IPS-18a (cell line): Measurements from ENCODE around the gene RNF152.

Experiments used
- H3K27ac ChIP-seq: one replicate; pipeline ENCODE4 v1.5.1; 2013; ENCODE audit warnings: low read length
- H3K27me3 ChIP-seq: one replicate; pipeline ENCODE4 v1.6.1; 2013; ENCODE audit warnings: mild to moderate bottlenecking, low read length; ENCODE audit not compliant: control insufficient read depth, insufficient read depth
- H3K36me3 ChIP-seq: one replicate; pipeline ENCODE4 v1.6.1; 2013; ENCODE audit warnings: low read depth, low read length; ENCODE audit not compliant: control insufficient read depth
- H3K4me1 ChIP-seq: one replicate; pipeline ENCODE4 v1.6.1; 2013; ENCODE audit warnings: low read depth, low read length; ENCODE audit not compliant: control insufficient read depth
- H3K4me3 ChIP-seq: one replicate; pipeline ENCODE4 v1.5.1; 2013; ENCODE audit warnings: low read length
- H3K9ac ChIP-seq: one replicate; pipeline ENCODE4 v1.6.1; 2013; ENCODE audit warnings: mild to moderate bottlenecking, low read length, moderate library complexity
- H3K9me3 ChIP-seq: one replicate; pipeline ENCODE4 v1.6.1; 2013; ENCODE audit warnings: low read depth, low read length; ENCODE audit not compliant: control insufficient read depth

RNF152 gene, protein sequence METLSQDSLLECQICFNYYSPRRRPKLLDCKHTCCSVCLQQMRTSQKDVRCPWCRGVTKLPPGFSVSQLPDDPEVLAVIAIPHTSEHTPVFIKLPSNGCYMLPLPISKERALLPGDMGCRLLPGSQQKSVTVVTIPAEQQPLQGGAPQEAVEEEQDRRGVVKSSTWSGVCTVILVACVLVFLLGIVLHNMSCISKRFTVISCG

GRCh38 chr18:61892683-61893308 is at the start of gene RNF152:
Gene RNF152, minus strand, starts transcription at chr18:61893007. Its CDS starts 76,544 bp downstream, at chr18:61816463.
- Histone ChIP-seq H3K9me3 (no peaks in the 10 kb centered on the region), H3K27ac (no peak within 1 kb of the TSS), H3K4me3 (peak within 1 kb of the TSS; percentile 82), H3K36me3 (no peaks in the 10 kb centered on the region), H3K27me3 (peaks cover 52% of the 10 kb centered on the region), H3K9ac (peak within 1 kb of the TSS; percentile 56), H3K4me1 (peaks cover 17% of the 10 kb centered on the region)

DNA sequence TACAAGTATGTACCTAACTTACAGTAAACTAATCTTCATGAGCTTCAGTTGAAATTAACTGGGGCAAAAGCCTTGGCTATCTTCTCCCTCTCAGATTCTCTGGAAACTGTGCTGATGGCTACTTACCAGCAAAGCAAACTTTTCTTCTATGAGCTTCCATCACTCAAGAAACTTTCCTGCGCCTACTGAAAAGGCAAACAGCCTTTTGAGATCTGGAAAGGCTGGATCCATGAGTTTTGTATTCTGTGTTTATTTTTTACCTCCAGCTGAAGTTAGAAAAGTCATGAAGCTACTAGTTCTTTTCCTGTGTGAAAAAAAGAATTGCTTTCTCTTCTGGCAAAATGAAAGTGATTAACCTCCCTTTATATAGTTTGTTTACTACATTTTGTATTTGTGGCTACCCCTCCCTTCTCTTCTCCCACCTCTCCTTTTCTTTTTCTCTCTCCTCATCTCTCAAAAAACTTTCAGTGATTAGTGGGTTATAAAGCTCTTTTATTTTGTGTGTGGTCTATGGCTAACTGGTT is 49.2 kb upstream of the RNF152 start:
- H3K27ac ChIP-seq, result no peak overlapping the region
- no peaks in the 10 kb centered on the region for H3K9me3 ChIP-seq
- no peaks in the 10 kb centered on the region for H3K27me3 ChIP-seq
- no peaks in the 10 kb centered on the region for H3K4me1 ChIP-seq
- H3K36me3 ChIP-seq, result no peaks in the 10 kb centered on the region
- H3K9ac ChIP-seq, result no peak overlapping the region
- H3K4me3 ChIP-seq, result no peak overlapping the region

DNA sequence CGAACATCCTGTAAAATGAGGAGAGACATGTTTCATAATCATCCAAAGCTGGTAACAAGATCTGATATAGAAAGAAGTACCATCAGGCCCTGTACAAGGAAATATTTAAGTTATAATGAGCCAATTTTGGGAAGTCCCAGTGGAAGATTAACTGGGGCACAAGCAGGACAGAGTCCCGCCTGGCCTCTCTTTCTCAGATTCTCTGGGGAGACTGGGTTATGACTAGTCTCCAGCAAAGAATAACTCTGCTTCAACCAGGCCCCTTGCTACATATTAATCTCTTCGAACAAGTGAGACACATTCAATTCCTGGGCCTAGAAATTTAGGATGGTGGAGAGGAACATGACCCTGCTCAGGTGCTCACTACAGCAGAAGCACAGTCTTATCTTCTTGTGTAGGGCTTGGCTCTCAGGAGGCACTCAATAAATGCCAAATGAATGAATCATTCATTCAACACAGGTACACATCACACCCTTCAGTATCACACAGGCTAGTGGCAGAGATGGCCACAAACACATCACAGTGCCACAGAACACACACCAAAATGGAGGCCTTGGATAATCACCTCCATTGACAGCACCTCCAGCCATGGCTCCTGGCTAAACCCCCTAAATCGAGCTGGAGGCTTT is 46.4 kb upstream of the RNF152 start:
- no peak overlapping the region for H3K4me3 ChIP-seq
- H3K27me3 ChIP-seq, result no peaks in the 10 kb centered on the region
- H3K9ac ChIP-seq, result no peak overlapping the region
- no peaks in the 10 kb centered on the region for H3K4me1 ChIP-seq
- H3K9me3 ChIP-seq, result no peaks in the 10 kb centered on the region
- H3K36me3 ChIP-seq, result no peaks in the 10 kb centered on the region
- no peak overlapping the region for H3K27ac ChIP-seq

DNA sequence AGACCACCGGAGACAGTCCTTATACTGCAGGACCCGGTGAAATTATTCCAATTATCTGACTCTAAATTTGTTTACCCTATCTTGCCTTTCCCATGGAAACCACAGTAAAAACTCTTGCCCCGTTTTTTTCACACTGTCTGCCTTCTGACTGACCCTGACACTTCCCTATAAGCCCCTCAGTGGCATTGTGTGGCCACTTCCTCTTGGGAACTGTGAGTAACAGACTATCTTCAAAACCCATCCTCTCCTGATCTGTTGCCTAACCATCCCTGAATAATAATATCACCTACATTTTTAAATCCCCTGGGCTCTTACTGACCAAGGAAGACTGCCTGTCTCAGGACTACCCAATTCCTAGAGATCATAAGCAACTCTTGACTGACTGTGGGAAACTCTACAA is 42.6 kb upstream of the RNF152 start:
- no peak overlapping the region for H3K9ac ChIP-seq
- H3K27ac ChIP-seq, result no peak overlapping the region
- no peaks in the 10 kb centered on the region for H3K27me3 ChIP-seq
- no peaks in the 10 kb centered on the region for H3K9me3 ChIP-seq
- no peak overlapping the region for H3K4me3 ChIP-seq
- H3K4me1 ChIP-seq, result no peaks in the 10 kb centered on the region
- H3K36me3 ChIP-seq, result no peaks in the 10 kb centered on the region

DNA sequence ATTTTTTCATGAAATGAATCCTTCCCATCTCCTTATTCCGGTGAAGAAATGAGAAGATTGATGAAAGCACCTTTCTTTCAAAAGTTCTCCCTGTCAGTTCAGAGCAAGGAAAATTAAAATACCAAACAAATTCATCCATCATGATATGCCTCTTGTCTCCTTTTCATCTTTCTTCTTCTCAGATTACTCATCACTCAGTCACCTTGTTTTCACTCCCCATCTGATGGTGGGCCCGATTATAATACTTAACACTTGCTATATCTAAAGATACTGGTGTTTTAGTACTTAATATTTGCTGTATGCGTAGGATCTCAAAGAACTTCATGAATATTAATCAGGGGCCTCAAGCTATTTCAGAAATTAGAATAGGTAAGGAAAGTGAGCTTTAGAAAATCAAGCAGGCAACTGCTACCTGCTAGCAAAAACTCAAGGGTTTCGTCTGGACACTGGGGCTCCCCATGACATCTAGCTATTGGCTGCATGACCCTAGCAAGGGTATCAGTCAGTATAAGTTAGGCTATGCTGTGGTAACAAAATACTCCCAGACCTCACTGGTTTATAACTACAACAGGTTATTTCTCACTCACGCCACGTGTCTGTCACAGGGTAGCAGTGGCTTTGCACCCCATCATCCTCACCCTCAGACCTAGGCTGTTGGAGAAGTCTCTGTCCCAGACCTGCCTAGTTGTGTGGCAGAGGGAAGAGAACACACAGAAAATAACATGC is 39.0 kb upstream of the RNF152 start:
- H3K36me3 ChIP-seq, result no peaks in the 10 kb centered on the region
- H3K4me1 ChIP-seq, result no peaks in the 10 kb centered on the region
- H3K27ac ChIP-seq, result no peak overlapping the region
- no peak overlapping the region for H3K4me3 ChIP-seq
- no peak overlapping the region for H3K9ac ChIP-seq
- no peaks in the 10 kb centered on the region for H3K9me3 ChIP-seq
- no peaks in the 10 kb centered on the region for H3K27me3 ChIP-seq

- no peak overlapping the region for H3K4me3 ChIP-seq
- H3K4me1 ChIP-seq, result no peaks in the 10 kb centered on the region
- no peak overlapping the region for H3K9ac ChIP-seq
- H3K9me3 ChIP-seq, result no peaks in the 10 kb centered on the region
- no peak overlapping the region for H3K27ac ChIP-seq
- H3K36me3 ChIP-seq, result no peaks in the 10 kb centered on the region
- no peaks in the 10 kb centered on the region for H3K27me3 ChIP-seq
These were observed 37.3 kb upstream of the RNF152 start for GRCh38 chr18:61929881-61930640.

GRCh38 chr18:61926532-61926931 is 33.7 kb upstream of the RNF152 start:
- H3K36me3 ChIP-seq, result no peaks in the 10 kb centered on the region
- H3K9ac ChIP-seq, result no peak overlapping the region
- no peak overlapping the region for H3K27ac ChIP-seq
- H3K4me3 ChIP-seq, result no peak overlapping the region
- no peaks in the 10 kb centered on the region for H3K9me3 ChIP-seq
- H3K27me3 ChIP-seq, result no peaks in the 10 kb centered on the region
- H3K4me1 ChIP-seq, result no peaks in the 10 kb centered on the region

GRCh38 chr18:61924550-61924949 is 31.7 kb upstream of the RNF152 start:
- no peak overlapping the region for H3K9ac ChIP-seq

GRCh38 chr18:61922435-61922834 is 29.6 kb upstream of the RNF152 start:
- no peaks in the 10 kb centered on the region for H3K4me1 ChIP-seq
- no peaks in the 10 kb centered on the region for H3K27me3 ChIP-seq
- H3K27ac ChIP-seq, result no peak overlapping the region
- H3K4me3 ChIP-seq, result no peak overlapping the region
- no peak overlapping the region for H3K9ac ChIP-seq
- no peaks in the 10 kb centered on the region for H3K9me3 ChIP-seq
- H3K36me3 ChIP-seq, result no peaks in the 10 kb centered on the region

More at GRCh38 chr18:61924550-61924949, 31.7 kb upstream of the RNF152 start:
- Histone ChIP-seq H3K36me3 (no peaks in the 10 kb centered on the region), H3K27ac (no peak overlapping the region), H3K27me3 (no peaks in the 10 kb centered on the region), H3K9me3 (no peaks in the 10 kb centered on the region), H3K4me1 (no peaks in the 10 kb centered on the region), H3K4me3 (no peak overlapping the region)

GRCh38 chr18:61921621-61922235 is 28.9 kb upstream of the RNF152 start:
- no peak overlapping the region for H3K9ac ChIP-seq
- no peaks in the 10 kb centered on the region for H3K4me1 ChIP-seq
- H3K27me3 ChIP-seq, result no peaks in the 10 kb centered on the region
- no peaks in the 10 kb centered on the region for H3K36me3 ChIP-seq
- no peak overlapping the region for H3K27ac ChIP-seq
- H3K4me3 ChIP-seq, result no peak overlapping the region
- no peaks in the 10 kb centered on the region for H3K9me3 ChIP-seq
